Stomach (tissue), 9 donors: ENCODE results near the gene EMILIN3. TPM values are rescaled to one million over a fixed set of nuclear protein-coding genes. Genes with fewer than 3 reads are reported as not detected.

Experiments used
- DNase-seq, 2 donors: peaks; one replicate each; pipeline versions ENCODE4 v3.0.0 to v3.0.0-alpha.2; 2013 to 2019
- H3K27ac ChIP-seq, 5 donors: fragments of 200-600 bp in 4 of 5; sonication (generic) in 4 of 5; one replicate each; pipeline ENCODE4 v1.5.1; 2013 to 2019; ENCODE audit warnings: mild to moderate bottlenecking in 1 of 5, moderate library complexity in 1 of 5
- H3K27me3 ChIP-seq, 3 donors: fragments of 200-600 bp; sonication (generic); one replicate each; pipeline ENCODE4 v1.5.1; 2017 to 2019; ENCODE audit warnings: mixed run types in 1 of 3
- H3K36me3 ChIP-seq, 4 donors: fragments of 200-600 bp; sonication (generic); 1 replicate in 3 of 4; 2 replicates in 1 of 4; pipeline ENCODE4 v1.5.1; 2016 to 2019
- H3K4me1 ChIP-seq, 4 donors: fragments of 200-600 bp; sonication (generic); one replicate each; pipeline ENCODE4 v1.5.1; 2016 to 2019
- H3K4me3 ChIP-seq, 4 donors: fragments of 200-600 bp; sonication (generic) in 3 of 4; one replicate each; pipeline ENCODE4 v1.5.1; 2016 to 2019; ENCODE audit warnings: mild to moderate bottlenecking in 1 of 4
- H3K9me3 ChIP-seq, 4 donors: fragments of 200-600 bp; sonication (generic); one replicate each; pipeline ENCODE4 v1.5.1; 2016 to 2019
- CTCF ChIP-seq, 7 experiments: fragments of 450-650 bp in 4 of 7; fragments of 200-600 bp in 3 of 7; sonication (generic) in 3 of 7; IDR thresholded peaks; one replicate each; pipeline ENCODE4 v1.5.1; 2016 to 2019; ENCODE audit warnings: antibody characterized with exemption in 7 of 7, control low read depth in 2 of 7, mild to moderate bottlenecking in 1 of 7
- EP300 ChIP-seq: sonication (generic); formaldehyde crosslinking; IDR thresholded peaks from one replicate; pipeline ENCODE4 v1.6.1; 2017; ENCODE audit warnings: antibody characterized with exemption
- POLR2A ChIP-seq, 4 donors: fragments of 450-650 bp; IDR thresholded peaks; one replicate each; pipeline ENCODE4 v1.6.1; 2016; ENCODE audit warnings: antibody characterized with exemption in 4 of 4, control low read depth in 2 of 4, mild to moderate bottlenecking in 1 of 4, moderate library complexity in 1 of 4
- POLR2AphosphoS5 ChIP-seq, 3 donors: sonication (generic); formaldehyde crosslinking; IDR thresholded peaks; one replicate each; pipeline ENCODE4 v1.6.1; 2016; ENCODE audit warnings: antibody characterized with exemption in 3 of 3
- WGBS, 5 donors: extraction: QIAGEN DNeasy Blood & Tissue Kit in 3 of 5; methylation state at CpG; one replicate each; pipeline versions ENCODE4 v1.1.5 to v1.1.7; 2013 to 2018; 5-methylcytosine and 5-hydroxymethylcytosine counted together
- intact Hi-C: fragments of 100-400 bp; cut with DNase I; formaldehyde crosslinking; loops from one replicate; pipeline ENCODE4 v1.15.1; 2023; ENCODE audit warnings: low total_unique reads
- polyA plus RNA-seq, 3 donors: library from polyadenylated mRNA; stranded (reverse); fragments of 200-250 nt; gene quantifications; one replicate each; pipeline ENCODE4 v1.2.3, GENCODE V29; 2013
- total RNA-seq, 5 donors: library from RNA; depleted of rRNA; stranded (reverse); fragments of >200 nt; gene quantifications; one replicate each; pipeline versions ENCODE4 v1.1.0 to v1.2.3, GENCODE V29; 2014 to 2016
- donor health status: healthy with polysubstance abuse.
- donor health status: Bipolar disorder and iron deficiency.
- donor health status: healthy.

Gene EMILIN3
- total and polyA plus RNA-seq, 8 donors: 0.37 to 4.0 (median 2.6) TPM; not detected in 1

DNA sequence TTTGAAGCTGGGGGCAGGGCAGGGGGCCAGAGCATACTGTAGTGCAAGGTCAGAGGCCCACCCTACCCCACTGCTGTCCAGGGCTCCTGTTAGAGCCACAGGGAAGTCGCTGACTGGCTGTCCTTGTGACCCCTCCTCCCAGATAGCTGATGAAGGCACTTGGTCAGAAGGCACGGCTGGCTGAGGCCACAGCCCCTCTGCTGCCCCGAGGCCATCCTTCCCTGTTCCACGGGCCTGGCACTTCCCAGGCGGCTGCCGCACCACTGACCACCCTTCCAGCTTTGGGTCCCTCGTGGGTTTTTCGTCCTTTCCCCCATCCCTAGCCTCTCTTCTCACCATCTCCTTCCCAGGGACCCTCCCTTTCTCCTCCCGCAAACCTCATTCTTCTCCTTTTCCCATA lies 9.2 kb upstream of the EMILIN3 start:
- H3K4me1 ChIP-seq: no peaks in the 10 kb centered on the region
- no peak overlapping the region for H3K4me3 ChIP-seq
- H3K9me3 ChIP-seq: peaks cover 0 to 15% (median 8%) of the 10 kb centered on the region in 4 donors
- TF ChIP-seq POLR2A (IDR thresholded peaks at IDR 0.05) (no peak), CTCF (IDR thresholded peaks at IDR 0.05) (no peak), EP300 (no peak), POLR2AphosphoS5 (IDR thresholded peaks at IDR 0.05) (no peak)
- intact Hi-C loops: no loop called here
- H3K36me3 ChIP-seq: no peaks in the 10 kb centered on the region
- WGBS, 5 donors: 71 to 77% (median 72%) methylated on average over 8 to 9 of the region's 9 CpGs
- no peak for DNase-seq
- no peak overlapping the region for H3K27ac ChIP-seq
- peaks cover 0 to 27% (median 0%) of the 10 kb centered on the region in 3 donors for H3K27me3 ChIP-seq

DNA sequence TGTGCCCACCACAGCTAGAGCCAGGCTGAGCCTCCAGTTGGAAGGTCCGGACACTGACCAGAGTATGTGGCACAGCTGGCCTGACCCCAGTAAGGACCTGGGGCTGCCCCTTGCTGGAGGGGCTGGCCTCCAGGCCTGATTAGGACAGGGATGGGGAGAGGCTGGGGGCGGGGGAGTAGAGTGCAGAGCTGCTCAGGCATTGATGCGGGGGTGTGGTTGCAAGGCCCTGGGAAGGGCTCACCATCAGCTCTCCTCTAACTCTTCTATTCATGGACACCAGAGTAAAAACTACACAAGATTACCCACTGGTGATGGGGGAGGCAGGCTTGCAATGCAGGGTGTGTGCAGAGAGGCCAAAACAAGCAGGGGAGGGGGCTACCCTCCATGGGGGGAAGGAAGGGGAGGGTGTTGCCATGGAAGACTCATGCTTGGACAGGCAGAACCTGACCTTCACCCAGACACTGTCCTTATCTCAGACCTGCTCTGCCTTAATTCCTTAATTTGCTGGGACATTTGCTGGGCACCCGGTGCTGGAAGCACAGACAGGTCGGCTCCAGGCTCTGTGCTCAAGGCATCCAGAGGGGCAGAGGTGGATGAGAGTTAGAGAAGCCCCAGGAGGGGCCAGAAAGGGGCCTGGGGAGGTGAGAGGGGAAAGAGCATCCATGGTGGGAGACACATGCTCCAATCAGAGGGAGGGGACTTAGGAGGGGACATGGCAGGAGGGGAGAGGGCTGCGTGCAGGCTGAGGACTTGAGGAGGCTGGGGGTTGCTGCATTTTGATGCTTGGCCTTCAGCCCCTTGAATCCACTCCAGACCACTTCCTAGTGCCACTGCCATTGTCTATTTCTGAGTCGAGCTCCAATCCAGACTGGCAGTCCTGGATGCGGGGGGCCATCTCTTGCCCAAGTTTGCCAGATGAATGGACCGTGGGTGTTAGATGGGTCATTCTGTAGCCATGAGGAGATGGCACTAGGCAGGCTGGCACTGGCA lies 7.6 kb upstream of the EMILIN3 start:
- H3K9me3 ChIP-seq: peaks cover 0 to 16% (median 9%) of the 10 kb centered on the region in 4 donors
- no peak overlapping the region for H3K27ac ChIP-seq
- no peaks in the 10 kb centered on the region for H3K4me1 ChIP-seq
- TF ChIP-seq POLR2A (IDR thresholded peaks at IDR 0.05) (no peak), POLR2AphosphoS5 (IDR thresholded peaks at IDR 0.05) (no peak), CTCF (IDR thresholded peaks at IDR 0.05) (no peak), EP300 (no peak)
- peak in 1 of 2 donors; percentile 9 for DNase-seq
- no peak overlapping the region for H3K4me3 ChIP-seq
- intact Hi-C loops: no loop called here
- peaks cover 0 to 26% (median 0%) of the 10 kb centered on the region in 3 donors for H3K27me3 ChIP-seq
- no peaks in the 10 kb centered on the region for H3K36me3 ChIP-seq
- 71 to 86% (median 78%) methylated on average over 8 to 9 of the region's 9 CpGs for WGBS, 5 donors

DNA sequence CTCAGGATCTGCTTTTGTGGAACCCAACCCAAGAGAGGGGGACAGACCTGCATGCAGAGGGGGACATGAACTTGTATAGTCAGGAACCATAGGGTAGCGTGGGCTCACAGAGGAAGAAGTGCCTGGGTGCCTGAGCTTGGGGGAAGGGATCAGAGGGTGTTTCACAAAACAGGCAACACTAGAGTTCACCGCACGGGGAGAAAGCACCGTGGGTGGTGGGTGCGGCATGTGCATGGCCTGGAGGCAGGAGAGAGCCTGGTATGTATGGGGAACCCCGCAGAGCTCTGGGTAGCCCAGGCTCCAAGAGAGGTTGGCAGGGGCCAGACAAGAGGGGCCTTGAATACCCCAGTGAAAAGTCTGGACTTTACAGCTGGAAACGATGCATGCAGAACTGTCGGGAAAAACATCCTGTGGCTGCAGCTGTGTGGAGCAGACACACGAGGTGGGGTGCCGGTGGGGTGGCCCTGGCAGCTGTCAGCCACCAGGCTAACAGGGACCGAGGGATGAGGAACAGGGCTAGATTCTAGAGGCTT lies 6.7 kb upstream of the EMILIN3 start:
- Histone ChIP-seq H3K27ac (no peak overlapping the region), H3K36me3 (no peaks in the 10 kb centered on the region), H3K4me1 (no peaks in the 10 kb centered on the region), H3K9me3 (peaks cover 0 to 16% (median 9%) of the 10 kb centered on the region in 4 donors), H3K4me3 (no peak overlapping the region), H3K27me3 (peaks cover 0 to 33% (median 0%) of the 10 kb centered on the region in 3 donors)
- TF ChIP-seq POLR2AphosphoS5 (IDR thresholded peaks at IDR 0.05) (no peak), EP300 (no peak), CTCF (IDR thresholded peaks at IDR 0.05) (no peak), POLR2A (IDR thresholded peaks at IDR 0.05) (no peak)
- intact Hi-C loops: no loop called here
- 71 to 80% (median 78%) methylated on average over 11 of the region's 11 CpGs for WGBS, 5 donors
- peak in 1 of 2 donors; percentile 2 for DNase-seq

DNA sequence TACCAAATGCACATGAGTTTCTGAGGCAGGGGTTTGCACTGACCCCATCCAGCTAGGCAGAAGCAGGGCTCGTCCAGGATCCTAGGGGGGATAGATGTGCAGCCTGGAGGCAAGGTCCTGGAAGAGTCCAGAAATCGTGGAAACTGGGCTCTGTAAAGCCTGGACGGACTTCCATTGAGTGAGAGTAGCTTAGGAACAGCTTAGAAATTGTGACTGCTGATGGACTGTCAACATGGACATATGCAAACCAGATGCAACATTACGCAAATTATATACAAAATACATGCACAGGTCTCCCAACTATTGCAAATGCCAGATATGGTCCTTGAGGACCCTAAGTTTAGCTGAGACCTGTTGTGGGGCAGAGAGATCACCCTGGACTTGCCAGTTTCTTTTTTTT lies 4.8 kb upstream of the EMILIN3 start:
- intact Hi-C loops: no loop called here
- no peak for TF ChIP-seq CTCF (IDR thresholded peaks at IDR 0.05)
- no peak for TF ChIP-seq POLR2AphosphoS5 (IDR thresholded peaks at IDR 0.05)
- no peak for TF ChIP-seq EP300
- TF ChIP-seq POLR2A (IDR thresholded peaks at IDR 0.05): no peak
- Histone ChIP-seq H3K36me3 (no peaks in the 10 kb centered on the region), H3K27me3 (peaks cover 0 to 41% (median 12%) of the 10 kb centered on the region in 3 donors), H3K9me3 (peaks cover 0 to 16% (median 9%) of the 10 kb centered on the region in 4 donors), H3K4me3 (no peak overlapping the region), H3K27ac (no peak overlapping the region), H3K4me1 (peaks cover 0 to 6% (median 5%) of the 10 kb centered on the region in 4 donors)
- DNase-seq: no peak
- WGBS, 5 donors: 75 to 90% (median 81%) methylated on average over 4 of the region's 4 CpGs
